K562 (cell line): ENCODE measurements around the gene RARA. TPM values are rescaled to one million over a fixed set of nuclear protein-coding genes. Genes with fewer than 3 reads are reported as not detected.

Source experiments
- ETV6 ChIP-seq, 3 experiments: fragments of 150-350 bp in 1 of 3; sonication (generic) in 1 of 3; formaldehyde crosslinking in 1 of 3; IDR thresholded peaks; 2 replicates each; pipeline versions ENCODE4 v1.6.1 to v1.8.0; 2014 to 2022; ENCODE audit warnings: borderline replicate concordance in 2 of 3, low read depth in 2 of 3, antibody characterized with exemption in 1 of 3, low read length in 1 of 3, mild to moderate bottlenecking in 1 of 3, missing genetic modification reagents in 1 of 3
- GMEB1 ChIP-seq: fragments of 250-450 bp; sonication (Bioruptor Pico); IDR thresholded peaks from 2 replicates; pipeline ENCODE4 v1.4.0; 2020; ENCODE audit warnings: mild to moderate bottlenecking
- HNRNPK ChIP-seq: fragments of 200-400 bp; formaldehyde crosslinking; IDR thresholded peaks from one replicate; pipeline ENCODE4 v1.6.1; 2018; ENCODE audit warnings: mild to moderate bottlenecking, low read depth, low read length; ENCODE audit not compliant: poor library complexity, severe bottlenecking
- HSF4 ChIP-seq: fragments of 250-450 bp; sonication (Bioruptor Pico); IDR thresholded peaks from 2 replicates; pipeline ENCODE4 v2.1.2; 2022; ENCODE audit warnings: mild to moderate bottlenecking, moderate library complexity, borderline replicate concordance
- KAT2B ChIP-seq: IDR thresholded peaks from one replicate; pipeline ENCODE4 v1.6.1; 2012; ENCODE audit warnings: low read depth, mild to moderate bottlenecking, control low read depth, inconsistent platforms, low read length, moderate library complexity
- MAZ ChIP-seq, 2 experiments: fragments of 450-650 bp in 1 of 2; sonication (generic) in 1 of 2; formaldehyde crosslinking; IDR thresholded peaks in 1 of 2; conservative IDR thresholded peaks in 1 of 2; 2 replicates each; pipeline versions ENCODE4 v1.4.0 to v1.5.0; 2020; ENCODE audit warnings: mild to moderate bottlenecking in 1 of 2, missing genetic modification reagents in 1 of 2
- PKNOX1 ChIP-seq: fragments of 450-650 bp; IDR thresholded peaks from 2 replicates; pipeline ENCODE4 v1.6.1; 2016
- PRPF4 ChIP-seq: fragments of 200-400 bp; formaldehyde crosslinking; IDR thresholded peaks from one replicate; pipeline ENCODE4 v1.6.1; 2017; ENCODE audit warnings: low read length, low read depth, mild to moderate bottlenecking; ENCODE audit not compliant: insufficient read depth, poor library complexity, severe bottlenecking
- RBM25 ChIP-seq: fragments of 200-400 bp; formaldehyde crosslinking; IDR thresholded peaks from 2 replicates; pipeline ENCODE4 v1.6.1; 2018; ENCODE audit warnings: low read length, low read depth, moderate library complexity; ENCODE audit not compliant: severe bottlenecking
- U2AF1 ChIP-seq: fragments of 200-400 bp; formaldehyde crosslinking; optimal IDR thresholded peaks from 2 replicates; pipeline ENCODE3; 2017; ENCODE audit warnings: mild to moderate bottlenecking, low read depth, low read length, moderate library complexity
- ZBTB43 ChIP-seq: sonication (generic); formaldehyde crosslinking; IDR thresholded peaks from 2 replicates; pipeline ENCODE4 v1.8.0; 2023; ENCODE audit warnings: mild to moderate bottlenecking, missing genetic modification reagents
- ZNF146 ChIP-seq: IDR thresholded peaks from one replicate; pipeline ENCODE4 v1.6.1; 2018; ENCODE audit warnings: missing compliant biosample characterization; ENCODE audit not compliant: unreplicated experiment
- ZNF347 ChIP-seq: fragments of 450-650 bp; formaldehyde crosslinking; IDR thresholded peaks from 2 replicates; pipeline ENCODE4 v1.4.0; 2020; ENCODE audit warnings: low read depth, mild to moderate bottlenecking, moderate library complexity
- ZNF436 ChIP-seq: fragments of 250-450, 450-650 bp; sonication (Bioruptor Pico); formaldehyde crosslinking; IDR thresholded peaks from 2 replicates; pipeline ENCODE4 v1.7.0; 2020; ENCODE audit warnings: mild to moderate bottlenecking
- polyA plus RNA-seq, 8 experiments: library from polyadenylated mRNA; depleted of rRNA in 4 of 8; stranded (reverse) in 5 of 8; unstranded in 3 of 8; fragments of >200 nt; fragmentation: Nextera tagmentation in 2 of 8; fragmentation: Illumina TruSeq in 1 of 8; extraction: Ambion mirVana in 2 of 8; extraction: Trizol in 1 of 8; gene quantifications; 2 replicates each; pipeline versions ENCODE4 v1.2.1 to v1.2.3, GENCODE V29; 2011 to 2014; ENCODE audit warnings: inconsistent platforms in 1 of 8, missing spikeins in 1 of 8
- total RNA-seq, 7 experiments: library from RNA; depleted of rRNA in 6 of 7; stranded (reverse); fragments of >200 nt in 6 of 7; fragmentation: Illumina TruSeq in 2 of 7; extraction: Trizol in 2 of 7; gene quantifications; 2 replicates each; pipeline versions ENCODE4 v1.2.1 to v1.2.3, GENCODE V29; 2011 to 2021; ENCODE audit warnings: low replicate concordance in 1 of 7
- TF ChIP-seq, protein P1 (sequence below): fragments of 250-450 bp; sonication (Bioruptor Pico); IDR thresholded peaks from 2 replicates; pipeline ENCODE4 v1.8.0; 2021; ENCODE audit warnings: mild to moderate bottlenecking, moderate library complexity
- TF ChIP-seq, protein P2 (sequence below): fragments of 200-800 bp; sonication (Bioruptor generic); IDR thresholded peaks from 2 replicates; pipeline ENCODE4 v1.6.1; 2017; ENCODE audit warnings: missing genetic modification characterization, missing compliant biosample characterization

The RARA gene
- total and polyA plus RNA-seq, 9 of the 15 experiments (the other 6 are each of a cell fraction or from before 2014, with no cell fraction given), result 0.10 to 28.0 (median 7.9) TPM

DNA sequence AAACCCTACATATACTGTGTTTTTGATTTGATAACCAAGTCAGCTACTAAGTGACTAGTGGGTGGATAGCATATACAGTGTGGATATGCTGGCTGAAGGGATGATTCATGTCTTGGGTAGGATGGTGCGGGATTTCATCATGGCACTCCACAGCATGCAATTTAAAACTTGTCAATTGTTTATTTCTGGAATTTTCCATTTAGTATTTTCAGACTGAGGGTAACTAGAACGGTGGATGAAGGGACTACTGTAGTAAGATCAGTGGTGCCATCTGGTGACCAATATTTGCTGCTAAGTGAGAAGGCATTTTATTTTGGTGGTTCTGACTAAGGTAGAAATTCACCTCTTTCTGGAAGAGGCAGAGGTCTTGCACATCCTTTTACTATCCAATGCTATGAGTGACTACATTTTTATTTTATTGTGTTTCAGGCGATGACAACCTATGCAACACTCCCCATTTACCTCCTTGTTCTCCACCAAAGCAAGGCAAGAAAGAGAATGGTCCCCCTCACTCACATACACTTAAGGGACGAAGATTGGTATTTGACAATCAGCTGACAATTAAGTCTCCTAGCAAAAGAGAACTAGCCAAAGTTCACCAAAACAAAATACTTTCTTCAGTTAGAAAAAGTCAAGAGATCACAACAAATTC is 18.2 kb upstream of the RARA start (continued):
- TF ChIP-seq MAZ (CRISPR knock-in tag; conservative IDR thresholded peaks at IDR 0.05 in 1 of 2, IDR thresholded peaks at IDR 0.05 in 1 of 2) (no peak), ZNF436 (no peak), ZNF347 (CRISPR knock-in tag) (no peak), PKNOX1 (no peak), PRPF4 (no peak), GMEB1 (no peak), ZBTB43 (no peak), ETV6 (IDR thresholded peaks at IDR 0.05; ENCODE audit: borderline replicate concordance in 1 of 2, low read depth in 2 of 2, low read length in 1 of 2) (no peak), ETV6 (CRISPR knock-in tag; IDR thresholded peaks at IDR 0.05; ENCODE audit: borderline replicate concordance) (no peak), U2AF1 (no peak), HNRNPK (no peak), RBM25 (no peak), ZNF146 (CRISPR knock-in tag) (no peak), KAT2B (no peak), HSF4 (CRISPR knock-in tag) (no peak)
- TF ChIP-seq, protein P1, sequence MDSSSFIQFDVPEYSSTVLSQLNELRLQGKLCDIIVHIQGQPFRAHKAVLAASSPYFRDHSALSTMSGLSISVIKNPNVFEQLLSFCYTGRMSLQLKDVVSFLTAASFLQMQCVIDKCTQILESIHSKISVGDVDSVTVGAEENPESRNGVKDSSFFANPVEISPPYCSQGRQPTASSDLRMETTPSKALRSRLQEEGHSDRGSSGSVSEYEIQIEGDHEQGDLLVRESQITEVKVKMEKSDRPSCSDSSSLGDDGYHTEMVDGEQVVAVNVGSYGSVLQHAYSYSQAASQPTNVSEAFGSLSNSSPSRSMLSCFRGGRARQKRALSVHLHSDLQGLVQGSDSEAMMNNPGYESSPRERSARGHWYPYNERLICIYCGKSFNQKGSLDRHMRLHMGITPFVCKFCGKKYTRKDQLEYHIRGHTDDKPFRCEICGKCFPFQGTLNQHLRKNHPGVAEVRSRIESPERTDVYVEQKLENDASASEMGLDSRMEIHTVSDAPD (CRISPR knock-in tag), result no peak
- TF ChIP-seq, protein P2, sequence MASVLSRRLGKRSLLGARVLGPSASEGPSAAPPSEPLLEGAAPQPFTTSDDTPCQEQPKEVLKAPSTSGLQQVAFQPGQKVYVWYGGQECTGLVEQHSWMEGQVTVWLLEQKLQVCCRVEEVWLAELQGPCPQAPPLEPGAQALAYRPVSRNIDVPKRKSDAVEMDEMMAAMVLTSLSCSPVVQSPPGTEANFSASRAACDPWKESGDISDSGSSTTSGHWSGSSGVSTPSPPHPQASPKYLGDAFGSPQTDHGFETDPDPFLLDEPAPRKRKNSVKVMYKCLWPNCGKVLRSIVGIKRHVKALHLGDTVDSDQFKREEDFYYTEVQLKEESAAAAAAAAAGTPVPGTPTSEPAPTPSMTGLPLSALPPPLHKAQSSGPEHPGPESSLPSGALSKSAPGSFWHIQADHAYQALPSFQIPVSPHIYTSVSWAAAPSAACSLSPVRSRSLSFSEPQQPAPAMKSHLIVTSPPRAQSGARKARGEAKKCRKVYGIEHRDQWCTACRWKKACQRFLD (CRISPR knock-in tag), result 0 out of 2 replicates have a peak, but pooled peaks have one; percentile 36
